WERI-Rb-1 (cell line): ENCODE measurements around the gene SPANXN5.
"Not testable (repeated sequence)": the region's sequence is repeated elsewhere in the genome, so short reads cannot be mapped to it uniquely, and the experiment has no call there.

Experiments used
- DNase-seq: peaks from one replicate; pipeline ENCODE4 v3.0.0-alpha.2; 2020
- H3K27ac ChIP-seq: fragments of 250-450 bp; sonication (Bioruptor Pico); 2 replicates; pipeline ENCODE4 v1.5.1; 2020; ENCODE audit warnings: mild to moderate bottlenecking, moderate library complexity
- H3K27me3 ChIP-seq: fragments of 250-450 bp; sonication (Bioruptor Pico); 2 replicates; pipeline ENCODE4 v1.5.1; 2021; ENCODE audit warnings: mild to moderate bottlenecking, low read depth, moderate library complexity; ENCODE audit not compliant: insufficient read depth, severe bottlenecking
- H3K36me3 ChIP-seq: fragments of 250-450 bp; sonication (Bioruptor Pico); 2 replicates; pipeline ENCODE4 v1.5.1; 2020; ENCODE audit warnings: mild to moderate bottlenecking, moderate library complexity
- H3K4me3 ChIP-seq: 2 replicates; pipeline ENCODE4 v1.5.1; 2011; ENCODE audit warnings: low read depth, mild to moderate bottlenecking, control low read depth, low read length
- H3K9me3 ChIP-seq: fragments of 250-450 bp; sonication (Bioruptor Pico); 2 replicates; pipeline ENCODE4 v1.5.1; 2021; ENCODE audit warnings: mild to moderate bottlenecking, moderate library complexity; ENCODE audit not compliant: severe bottlenecking
- CTCF ChIP-seq: IDR thresholded peaks from 2 replicates; pipeline ENCODE4 v1.5.1; 2011; ENCODE audit warnings: low read depth, mild to moderate bottlenecking, control low read depth, inconsistent platforms, low read length

The SPANXN5 gene

GRCh38 chrX:52797327-52797726 lies at the start of gene SPANXN5:
TSS of gene SPANXN5 (minus strand) at chrX:52797427. CDS start at chrX:52797348, 79 bp downstream.
- peaks cover 29% of the 10 kb centered on the region for H3K27me3 ChIP-seq
- not testable (repeated sequence) for H3K36me3 ChIP-seq, H3K4me3 ChIP-seq, H3K9me3 ChIP-seq, DNase-seq, H3K27ac ChIP-seq

GRCh38 chrX:52843619-52844018 lies 46.4 kb upstream of the SPANXN5 start:
- not testable (repeated sequence) for H3K36me3 ChIP-seq, H3K27me3 ChIP-seq, H3K4me3 ChIP-seq, H3K9me3 ChIP-seq, H3K27ac ChIP-seq, DNase-seq

- H3K27me3 ChIP-seq: peaks cover 4% of the 10 kb centered on the region
- TF ChIP-seq CTCF: no peak
- peaks cover 2% of the 10 kb centered on the region for H3K9me3 ChIP-seq
- no peak overlapping the region for H3K27ac ChIP-seq
- no peak for DNase-seq
- no peak overlapping the region for H3K4me3 ChIP-seq
- no peaks in the 10 kb centered on the region for H3K36me3 ChIP-seq
Observed at GRCh38 chrX:52839137-52839536, 41.9 kb upstream of the SPANXN5 start.

- DNase-seq: no peak
Observed at GRCh38 chrX:52830551-52830950, 33.3 kb upstream of the SPANXN5 start.

GRCh38 chrX:52824608-52825007 lies 27.4 kb upstream of the SPANXN5 start:
- Histone ChIP-seq H3K4me3 (no peak overlapping the region), H3K9me3 (peaks cover 2% of the 10 kb centered on the region), H3K27me3 (peaks cover 48% of the 10 kb centered on the region), H3K27ac (no peak overlapping the region), H3K36me3 (no peaks in the 10 kb centered on the region)
- TF ChIP-seq CTCF: no peak
- no peak for DNase-seq

More at GRCh38 chrX:52830551-52830950, 33.3 kb upstream of the SPANXN5 start:
- TF ChIP-seq CTCF: no peak
- peaks cover 31% of the 10 kb centered on the region for H3K27me3 ChIP-seq
- H3K4me3 ChIP-seq: no peak overlapping the region
- no peak overlapping the region for H3K27ac ChIP-seq
- no peaks in the 10 kb centered on the region for H3K36me3 ChIP-seq
- H3K9me3 ChIP-seq: peaks cover 2% of the 10 kb centered on the region

- H3K27me3 ChIP-seq: peaks cover 47% of the 10 kb centered on the region
- no peak for DNase-seq
- H3K9me3 ChIP-seq: no peaks in the 10 kb centered on the region
- no peak overlapping the region for H3K27ac ChIP-seq
- no peak for TF ChIP-seq CTCF
- H3K36me3 ChIP-seq: no peaks in the 10 kb centered on the region
- H3K4me3 ChIP-seq: no peak overlapping the region
Observed at GRCh38 chrX:52821079-52821760, 24.0 kb upstream of the SPANXN5 start.

GRCh38 chrX:52819788-52820187 lies 22.6 kb upstream of the SPANXN5 start:
- H3K36me3 ChIP-seq: no peaks in the 10 kb centered on the region
- DNase-seq: no peak
- H3K4me3 ChIP-seq: no peak overlapping the region
- no peak for TF ChIP-seq CTCF
- H3K9me3 ChIP-seq: no peaks in the 10 kb centered on the region
- peaks cover 59% of the 10 kb centered on the region for H3K27me3 ChIP-seq
- H3K27ac ChIP-seq: no peak overlapping the region
